GM13976 (cell line): ENCODE measurements around the gene TMEM127.

Experiments
- DNase-seq: peaks from one replicate; pipeline ENCODE4 v3.0.0; 2012; ENCODE audit warnings: low spot score
- in situ Hi-C: fragments of 300-500 bp; cut with MboI; formaldehyde crosslinking; loops from one replicate; pipeline ENCODE4 v1.12.0; 2022; ENCODE audit warnings: low sequenced_read_pairs, mixed read lengths, inconsistent platforms; ENCODE audit not compliant: unreplicated experiment
- TF ChIP-seq, protein P1 (sequence below): IDR thresholded peaks from 2 replicates; pipeline ENCODE4 v1.5.1; 2012; ENCODE audit warnings: borderline replicate concordance, mild to moderate bottlenecking; ENCODE audit not compliant: insufficient read depth; ENCODE audit errors: extremely low read depth, missing control alignments, control extremely low read depth

TMEM127 gene

DNA sequence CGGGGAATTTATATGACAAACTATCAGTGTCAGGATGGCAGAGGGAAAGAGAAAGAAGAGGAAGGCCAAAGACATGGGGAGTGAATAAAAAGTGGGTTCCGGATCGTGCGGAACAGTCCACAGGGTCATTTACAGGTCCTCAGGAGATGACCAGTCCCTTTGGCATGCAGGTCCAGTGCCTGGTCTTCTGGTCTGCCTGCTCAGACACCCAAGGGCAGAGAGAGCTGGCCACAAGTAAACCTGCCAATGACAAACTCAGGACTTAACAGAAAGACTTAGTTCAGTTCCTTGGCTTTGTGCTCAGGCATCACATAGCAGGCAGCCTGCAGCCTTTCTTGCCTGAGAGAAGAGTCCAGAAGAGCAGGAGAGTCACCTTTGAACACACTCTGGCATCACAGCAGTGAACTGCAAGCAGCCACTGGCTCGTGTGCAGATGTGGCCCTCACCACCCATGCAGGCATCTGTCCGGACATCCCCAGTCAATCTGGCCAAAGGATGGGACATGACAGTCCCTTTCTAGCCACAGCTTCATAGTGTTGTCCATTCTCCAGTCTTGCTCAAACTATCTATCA lies 14.0 kb downstream of the TMEM127 start:
- DNase-seq, result no peak
- in situ Hi-C loops, result loop anchor here (25.0 kb wide), 1 partner anchor 240 kb away; no protein-coding TSS in a partner anchor
- TF ChIP-seq, protein P1, sequence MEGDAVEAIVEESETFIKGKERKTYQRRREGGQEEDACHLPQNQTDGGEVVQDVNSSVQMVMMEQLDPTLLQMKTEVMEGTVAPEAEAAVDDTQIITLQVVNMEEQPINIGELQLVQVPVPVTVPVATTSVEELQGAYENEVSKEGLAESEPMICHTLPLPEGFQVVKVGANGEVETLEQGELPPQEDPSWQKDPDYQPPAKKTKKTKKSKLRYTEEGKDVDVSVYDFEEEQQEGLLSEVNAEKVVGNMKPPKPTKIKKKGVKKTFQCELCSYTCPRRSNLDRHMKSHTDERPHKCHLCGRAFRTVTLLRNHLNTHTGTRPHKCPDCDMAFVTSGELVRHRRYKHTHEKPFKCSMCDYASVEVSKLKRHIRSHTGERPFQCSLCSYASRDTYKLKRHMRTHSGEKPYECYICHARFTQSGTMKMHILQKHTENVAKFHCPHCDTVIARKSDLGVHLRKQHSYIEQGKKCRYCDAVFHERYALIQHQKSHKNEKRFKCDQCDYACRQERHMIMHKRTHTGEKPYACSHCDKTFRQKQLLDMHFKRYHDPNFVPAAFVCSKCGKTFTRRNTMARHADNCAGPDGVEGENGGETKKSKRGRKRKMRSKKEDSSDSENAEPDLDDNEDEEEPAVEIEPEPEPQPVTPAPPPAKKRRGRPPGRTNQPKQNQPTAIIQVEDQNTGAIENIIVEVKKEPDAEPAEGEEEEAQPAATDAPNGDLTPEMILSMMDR, result no peak

DNA sequence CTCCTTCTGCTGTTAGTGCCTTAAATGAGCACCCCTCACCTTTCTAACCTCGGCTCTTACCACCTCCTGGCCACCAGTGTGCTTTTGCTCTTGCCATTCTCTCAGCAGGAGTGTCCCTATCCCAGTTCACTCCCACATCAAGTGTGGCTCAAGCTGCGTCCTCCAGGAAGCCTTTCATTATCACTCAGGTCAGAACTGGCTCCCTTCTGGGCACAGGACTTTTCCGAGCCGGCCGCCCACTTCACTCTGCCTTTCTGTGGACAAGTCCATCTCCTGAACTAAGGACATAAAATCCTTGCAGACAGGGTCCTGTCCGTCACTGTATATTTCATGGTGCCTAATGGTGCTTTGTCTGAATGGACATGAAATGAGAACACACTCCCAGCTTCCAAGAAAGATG lies 15.6 kb downstream of the TMEM127 start:
- no peak for DNase-seq
- in situ Hi-C loops, result loop anchor here (25.0 kb wide), 1 partner anchor 238 kb away; no protein-coding TSS in a partner anchor
- TF ChIP-seq, protein P1, result no peak

DNA sequence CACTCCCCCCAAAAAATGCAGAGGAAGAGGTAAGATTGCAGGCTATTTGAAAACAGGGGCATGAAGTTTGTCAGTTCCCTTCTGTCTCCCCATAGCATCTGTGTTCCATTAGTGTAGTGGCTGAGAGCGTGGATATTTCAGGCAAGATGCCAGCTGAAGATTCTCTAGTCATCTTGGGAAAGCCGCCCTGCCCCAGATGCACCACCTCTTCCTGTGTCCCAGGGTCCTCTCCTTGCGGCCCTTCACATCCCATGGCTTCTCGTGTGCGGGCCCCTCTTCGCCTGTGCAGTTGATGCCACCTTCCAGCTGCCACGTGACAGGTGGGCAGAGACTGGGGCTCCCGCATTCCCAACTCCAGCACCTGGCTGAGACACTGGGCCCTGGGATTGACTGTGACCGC lies 16.1 kb downstream of the TMEM127 start:
- in situ Hi-C loops, result loop anchor here (25.0 kb wide), 1 partner anchor 237 kb away; no protein-coding TSS in a partner anchor
- TF ChIP-seq, protein P1, result no peak

DNA sequence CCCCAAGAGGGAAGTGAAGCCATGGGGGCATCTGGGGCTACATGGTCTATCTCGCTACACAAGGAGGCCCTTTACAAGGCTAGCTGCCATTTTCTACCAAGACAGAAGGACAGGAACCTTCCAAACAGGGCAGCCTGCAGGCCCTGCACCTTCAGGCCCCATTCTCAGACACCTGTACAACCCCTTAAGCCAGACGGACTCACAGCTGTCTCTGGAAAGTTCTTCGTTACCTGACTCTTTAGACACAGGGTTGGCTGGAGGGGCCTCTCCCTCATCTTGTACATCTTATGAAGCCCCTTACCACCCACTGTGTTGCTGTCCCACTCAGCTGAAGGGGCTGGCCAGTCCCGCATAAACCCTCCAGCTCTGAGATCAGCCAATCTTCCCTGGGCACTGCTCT lies 17.2 kb downstream of the TMEM127 start:
- in situ Hi-C loops, result no loop called here
- DNase-seq, result no peak
- TF ChIP-seq, protein P1, result no peak

More for the DNA sequence above, 16.1 kb downstream of the TMEM127 start:
- DNase-seq, result no peak

DNA sequence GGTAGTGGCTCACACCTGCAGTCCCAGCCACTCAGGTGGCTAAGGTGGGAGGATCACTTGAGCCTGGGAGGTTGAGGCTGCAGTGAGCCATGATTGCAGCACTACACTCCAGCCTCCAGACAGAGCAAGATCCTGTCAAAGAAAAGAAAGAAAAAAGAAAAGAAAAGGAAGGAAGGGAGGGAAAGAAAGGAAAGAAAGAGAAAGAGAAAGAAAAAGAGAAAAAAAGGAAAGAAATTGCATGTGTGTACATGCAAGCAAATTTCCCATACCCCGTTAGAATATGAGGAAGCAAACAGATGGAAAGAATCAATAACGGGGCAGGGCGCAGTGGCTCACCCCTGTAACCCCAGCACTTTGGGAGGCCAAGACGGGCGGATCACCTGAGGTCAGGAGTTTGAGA lies 17.9 kb downstream of the TMEM127 start:
- in situ Hi-C loops, result no loop called here
- DNase-seq, result no peak
- TF ChIP-seq, protein P1, result no peak

DNA sequence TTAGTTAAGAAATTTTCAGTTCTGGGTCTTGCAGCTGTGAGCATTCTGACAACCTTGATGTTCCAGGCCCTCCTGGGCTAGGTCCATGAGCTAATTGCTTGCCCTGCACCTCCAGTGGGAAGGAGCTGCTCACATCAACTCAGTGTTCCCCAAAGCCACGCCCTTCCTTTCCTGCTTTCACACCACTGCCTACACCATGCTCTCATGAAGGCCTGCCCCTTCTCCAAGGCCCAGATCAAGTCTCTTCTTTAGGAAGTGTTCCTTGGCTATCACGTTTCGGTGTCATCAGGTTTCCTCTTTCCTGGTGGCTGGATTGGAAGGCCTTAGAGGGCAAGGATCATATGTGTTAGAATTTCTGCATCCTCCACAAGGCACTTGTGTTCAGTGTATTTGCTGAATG lies 18.8 kb downstream of the TMEM127 start:
- in situ Hi-C loops, result no loop called here
- TF ChIP-seq, protein P1, result no peak
- DNase-seq, result no peak
